IMR-90 (cell line): ENCODE data around the gene ENPP7. TPM values are rescaled to one million over a fixed set of nuclear protein-coding genes. Genes with fewer than 3 reads are reported as not detected.

Experiments used
- ATAC-seq: fragments of 200-7000 bp; cut with Tn5 transposase; 2 replicates; pipeline ENCODE4 v1.9.1; 2020; ENCODE audit warnings: low read depth, mild to moderate bottlenecking, moderate library complexity
- BruUV-seq: library from RNA; stranded (reverse); fragments of 400-500 nt; replicated peaks from 2 replicates; lab custom pipeline; 2021; lab: Mats Ljungman, UMichigan
- CTCF ChIA-PET: fragments of 300-600 bp; formaldehyde crosslinking; extraction: SDS; loops from one replicate; lab custom pipeline; 2021; ENCODE audit warnings: antibody characterized with exemption; lab: Yijun Ruan, JAX
- POLR2A ChIA-PET: fragments of 300-600 bp; sonication (Branson Sonifier 250); formaldehyde crosslinking; loops from one replicate; lab custom pipeline; 2022; ENCODE audit warnings: antibody characterized with exemption; ENCODE audit not compliant: unreplicated experiment; lab: Charles Lee
- DNase-seq: peaks from one replicate; pipeline ENCODE4 v3.0.0; 2013
- H2AFZ ChIP-seq: replicated peaks from 2 replicates; pipeline ENCODE3; 2013; ENCODE audit warnings: low read length, mild to moderate bottlenecking; ENCODE audit not compliant: poor library complexity
- H2AK5ac ChIP-seq: 2 replicates; pipeline ENCODE4 v1.6.1; 2013; ENCODE audit warnings: low read depth, low read length, inconsistent platforms
- H2AK9ac ChIP-seq: replicated peaks from 2 replicates; pipeline ENCODE3; 2013; ENCODE audit warnings: mild to moderate bottlenecking, low read depth, low read length, moderate library complexity; ENCODE audit not compliant: poor library complexity
- H2BK120ac ChIP-seq: 2 replicates; pipeline ENCODE4 v1.6.1; 2013; ENCODE audit warnings: low read depth, low read length, inconsistent platforms
- H2BK15ac ChIP-seq: 3 replicates; pipeline ENCODE4 v1.6.1; 2013; ENCODE audit warnings: low read depth, low read length, inconsistent platforms
- H2BK20ac ChIP-seq: 2 replicates; pipeline ENCODE4 v1.6.1; 2013; ENCODE audit warnings: low read depth, mild to moderate bottlenecking, inconsistent platforms, low read length, moderate library complexity
- H2BK5ac ChIP-seq: 2 replicates; pipeline ENCODE4 v1.6.1; 2013; ENCODE audit warnings: mild to moderate bottlenecking, low read depth, low read length, inconsistent platforms; ENCODE audit not compliant: poor library complexity, severe bottlenecking
- H3K14ac ChIP-seq: replicated peaks from 2 replicates; pipeline ENCODE4 v1.6.1; 2013; ENCODE audit warnings: low read depth, low read length, inconsistent platforms
- H3K18ac ChIP-seq: 2 replicates; pipeline ENCODE4 v1.6.1; 2013; ENCODE audit warnings: low read depth, low read length, control low read depth
- H3K23ac ChIP-seq: 2 replicates; pipeline ENCODE4 v1.6.1; 2013; ENCODE audit warnings: low read depth, low read length, inconsistent platforms
- H3K27ac ChIP-seq: 2 replicates; pipeline ENCODE4 v1.5.1; 2013; ENCODE audit warnings: mild to moderate bottlenecking, control low read depth, low read length; ENCODE audit not compliant: insufficient read depth
- H3K27me3 ChIP-seq: 2 replicates; pipeline ENCODE4 v1.6.1; 2013; ENCODE audit warnings: low read length; ENCODE audit not compliant: control insufficient read depth, insufficient read depth
- H3K36me3 ChIP-seq: 2 replicates; pipeline ENCODE4 v1.6.1; 2013; ENCODE audit warnings: low read length, mixed read lengths; ENCODE audit not compliant: control insufficient read depth, insufficient read depth
- H3K4ac ChIP-seq: 2 replicates; pipeline ENCODE4 v1.6.1; 2013; ENCODE audit warnings: low read depth, low read length, inconsistent platforms
- H3K4me1 ChIP-seq: 2 replicates; pipeline ENCODE4 v1.6.1; 2013; ENCODE audit warnings: low read length, mixed read lengths; ENCODE audit not compliant: control insufficient read depth, insufficient read depth
- H3K4me2 ChIP-seq: 2 replicates; pipeline ENCODE4 v1.6.1; 2013; ENCODE audit warnings: low read depth, mild to moderate bottlenecking, control low read depth, low read length, moderate library complexity
- H3K4me3 ChIP-seq: 2 replicates; pipeline ENCODE4 v1.5.1; 2013; ENCODE audit warnings: low read depth, mild to moderate bottlenecking, control low read depth, low read length, moderate library complexity; ENCODE audit not compliant: insufficient read depth
- H3K56ac ChIP-seq: 2 replicates; pipeline ENCODE4 v1.6.1; 2013; ENCODE audit warnings: low read length, inconsistent platforms; ENCODE audit not compliant: insufficient read depth; ENCODE audit errors: extremely low read depth
- H3K79me1 ChIP-seq, 2 experiments: 2 replicates each; pipeline ENCODE4 v1.6.1; 2013; ENCODE audit warnings: low read length in 2 of 2, inconsistent platforms in 1 of 2, low read depth in 1 of 2
- H3K9ac ChIP-seq: 2 replicates; pipeline ENCODE4 v1.6.1; 2013; ENCODE audit warnings: low read depth, low read length, control low read depth
- H3K9me1 ChIP-seq: 2 replicates; pipeline ENCODE4 v1.6.1; 2013; ENCODE audit warnings: low read length, inconsistent platforms; ENCODE audit not compliant: insufficient read depth
- H3K9me3 ChIP-seq: 2 replicates; pipeline ENCODE4 v1.6.1; 2013; ENCODE audit warnings: low read length; ENCODE audit not compliant: control insufficient read depth, insufficient read depth
- H4K20me1 ChIP-seq: 2 replicates; pipeline ENCODE4 v1.6.1; 2013; ENCODE audit warnings: low read length, inconsistent platforms; ENCODE audit not compliant: insufficient read depth
- H4K5ac ChIP-seq: 2 replicates; pipeline ENCODE4 v1.6.1; 2013; ENCODE audit warnings: mild to moderate bottlenecking, low read depth, low read length, control low read depth
- H4K8ac ChIP-seq, 2 experiments: 2 replicates each; pipeline ENCODE4 v1.6.1; 2013; ENCODE audit warnings: low read depth in 2 of 2, low read length in 2 of 2, control low read depth in 1 of 2, inconsistent platforms in 1 of 2
- H4K91ac ChIP-seq: 2 replicates; pipeline ENCODE4 v1.6.1; 2013; ENCODE audit warnings: low read depth, low read length, inconsistent platforms; ENCODE audit not compliant: insufficient read depth
- BHLHE40 ChIP-seq: fragments of 150-350 bp; IDR thresholded peaks from 2 replicates; pipeline ENCODE4 v1.6.1; 2016; ENCODE audit warnings: mild to moderate bottlenecking, low read depth, low read length
- CEBPB ChIP-seq: IDR thresholded peaks from 2 replicates; pipeline ENCODE4 v1.6.1; 2012; ENCODE audit warnings: low read depth, low read length, improper control_type of control experiment
- FOS ChIP-seq: fragments of 150-350 bp; IDR thresholded peaks from 2 replicates; pipeline ENCODE4 v1.6.1; 2016; ENCODE audit warnings: low read depth, low read length
- MAFK ChIP-seq: IDR thresholded peaks from 2 replicates; pipeline ENCODE4 v1.6.1; 2012; ENCODE audit warnings: low read depth, low read length, improper control_type of control experiment
- MAZ ChIP-seq: IDR thresholded peaks from 2 replicates; pipeline ENCODE4 v1.6.1; 2012; ENCODE audit warnings: low read depth, mild to moderate bottlenecking, low read length, improper control_type of control experiment, moderate library complexity, borderline replicate concordance
- MXI1 ChIP-seq: IDR thresholded peaks from 2 replicates; pipeline ENCODE4 v1.6.1; 2012; ENCODE audit warnings: low read depth, mild to moderate bottlenecking, low read length, moderate library complexity, borderline replicate concordance
- NFE2L2 ChIP-seq: fragments of 150-350 bp; IDR thresholded peaks from 2 replicates; pipeline ENCODE4 v1.6.1; 2016; ENCODE audit warnings: low read depth, mild to moderate bottlenecking, low read length
- POLR2A ChIP-seq: IDR thresholded peaks from 2 replicates; pipeline ENCODE4 v1.6.1; 2012; ENCODE audit warnings: mild to moderate bottlenecking, low read depth, low read length
- RAD21 ChIP-seq: IDR thresholded peaks from 2 replicates; pipeline ENCODE4 v1.6.1; 2012; ENCODE audit warnings: low read length, improper control_type of control experiment
- RCOR1 ChIP-seq: IDR thresholded peaks from 2 replicates; pipeline ENCODE4 v1.6.1; 2012; ENCODE audit warnings: mild to moderate bottlenecking, low read length, improper control_type of control experiment; ENCODE audit not compliant: insufficient replicate concordance
- RFX5 ChIP-seq: IDR thresholded peaks from 2 replicates; pipeline ENCODE4 v1.8.0; 2012; ENCODE audit warnings: low read depth, mild to moderate bottlenecking, low read length, moderate library complexity
- SMC3 ChIP-seq: fragments of 150-350 bp; IDR thresholded peaks from 2 replicates; pipeline ENCODE4 v1.6.1; 2016; ENCODE audit warnings: low read depth, mild to moderate bottlenecking, antibody characterized with exemption, low read length, moderate library complexity
- WGBS, 2 experiments: methylation state at CpG; one replicate each; pipeline versions ENCODE4 v1.1.5 to v1.1.7; 2013; ENCODE audit warnings: missing lambda C conversion rate in 2 of 2; ENCODE audit not compliant: insufficient read length in 1 of 2; ENCODE audit errors: extremely low coverage in 2 of 2; 5-methylcytosine and 5-hydroxymethylcytosine counted together
- dilution Hi-C: fragments of 300-500 bp; cut with HindIII; formaldehyde crosslinking; loops from one replicate; pipeline ENCODE4 v1.14.3; 2018; ENCODE audit warnings: low sequenced_read_pairs; ENCODE audit not compliant: unreplicated experiment
- in situ Hi-C: fragments of 300-500 bp; cut with MboI; formaldehyde crosslinking; loops from 3 replicates; pipeline ENCODE4 v1.14.3; 2019; ENCODE audit warnings: low sequenced_read_pairs, inconsistent platforms, mixed read lengths
- intact Hi-C: fragments of 100-400 bp; cut with micrococcal nuclease; formaldehyde crosslinking; loops from 2 replicates; pipeline ENCODE4 v1.10.0; 2022
- polyA plus RNA-seq, 3 experiments: library from polyadenylated mRNA; depleted of rRNA; stranded (reverse); fragments of >200 nt; gene quantifications; 2 replicates each; pipeline ENCODE4 v1.2.3, GENCODE V29; 2012; ENCODE audit warnings: low replicate concordance in 1 of 3
- total RNA-seq: library from RNA; depleted of rRNA; stranded (reverse); fragments of >200 nt; gene quantifications from 2 replicates; pipeline ENCODE4 v1.2.3, GENCODE V29; 2012
- TF ChIP-seq, protein P1 (sequence below): conservative IDR thresholded peaks from 2 replicates; pipeline ENCODE4 v1.5.1; 2012; ENCODE audit warnings: mild to moderate bottlenecking, low read depth, low read length, improper control_type of control experiment
- TF ChIP-seq, protein P2 (sequence below): fragments of 150-350 bp; IDR thresholded peaks from 2 replicates; pipeline ENCODE4 v1.6.1; 2017; ENCODE audit warnings: mild to moderate bottlenecking, antibody characterized with exemption, low read length, low read depth

ENPP7 gene
- total and polyA plus RNA-seq, 2 of the 4 experiments (the other 2 are of a cell fraction): not detected

DNA sequence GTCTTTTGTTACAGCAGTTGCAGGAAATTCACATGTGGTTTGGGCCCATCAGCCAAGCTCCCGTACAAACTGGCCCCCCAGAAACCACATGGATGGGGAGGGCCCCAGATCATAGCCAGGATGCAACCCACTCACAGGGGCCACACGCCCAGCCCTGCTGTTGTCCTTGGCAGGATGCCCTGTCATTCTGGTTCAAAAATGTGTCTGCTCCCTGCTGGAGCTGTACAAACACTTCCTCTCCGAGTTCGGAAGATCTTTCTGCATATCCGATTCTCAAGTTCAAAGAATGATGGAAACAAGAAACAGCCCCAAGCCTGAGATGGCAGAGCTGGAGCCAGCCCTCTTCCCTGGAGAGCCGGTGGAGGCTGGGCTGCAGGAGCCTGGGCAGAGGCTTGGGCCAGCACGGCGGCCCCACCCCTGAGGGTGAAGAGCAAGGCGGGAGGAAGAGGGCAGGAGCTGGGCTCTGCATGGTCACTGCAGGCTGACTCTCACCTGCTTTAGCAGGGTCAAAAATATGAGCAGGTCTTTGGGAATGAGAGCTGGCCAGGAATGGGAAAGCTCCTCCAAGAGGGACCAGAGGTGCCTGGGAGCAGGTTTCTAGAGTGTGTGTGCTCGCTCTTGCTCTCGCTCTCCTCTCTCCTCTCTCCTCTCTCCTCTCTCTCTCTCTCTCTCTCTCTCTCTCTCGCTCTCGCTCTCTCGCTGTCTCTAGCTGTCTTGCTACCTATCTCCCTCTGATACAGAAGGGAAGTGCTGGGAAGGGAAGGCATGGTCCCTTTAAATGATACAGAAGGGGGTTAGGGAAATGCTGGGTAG lies 34.7 kb upstream of the ENPP7 start:
- Histone ChIP-seq H3K79me1 (no peaks in the 10 kb centered on the region), H2BK15ac (no peak overlapping the region), H3K14ac (no peak overlapping the region), H2AK9ac (no peak overlapping the region), H3K27me3 (peaks cover 30% of the 10 kb centered on the region; the same call in 1 of the 2 replicates), H3K4ac (no peak overlapping the region), H4K20me1 (no peaks in the 10 kb centered on the region), H3K23ac (no peak overlapping the region), H3K9ac (no peak overlapping the region), H3K9me1 (peaks cover 2% of the 10 kb centered on the region; the same call in 1 of the 2 replicates), H2BK20ac (no peak overlapping the region), H3K36me3 (no peaks in the 10 kb centered on the region), H3K4me3 (no peak overlapping the region), H3K56ac (no peak overlapping the region), H2BK5ac (no peak overlapping the region), H3K9me3 (no peaks in the 10 kb centered on the region), H3K4me2 (no peak overlapping the region), H3K18ac (no peak overlapping the region), H4K91ac (no peak overlapping the region), H2AFZ (peak overlapping the region; percentile 11), H2AK5ac (no peak overlapping the region), H2BK120ac (no peak overlapping the region), H3K27ac (no peak overlapping the region), H4K8ac (no peak overlapping the region), H3K4me1 (no peaks in the 10 kb centered on the region), H4K5ac (no peak overlapping the region)
- in situ Hi-C loops (no loop called here), dilution Hi-C loops (no loop called here), intact Hi-C loops (no loop called here)
- ChIA-PET POLR2A (no interaction called here), CTCF (interaction anchor here (1.0 kb wide), 1 partner anchor 13 kb away, joined by 4 read pairs; no protein-coding TSS in a partner anchor)
- ATAC-seq (peak; percentile 67), DNase-seq (no peak)
- no CpG with 5 or more reads among the region's 14 CpGs for WGBS, 2 experiments
- TF ChIP-seq CEBPB: no peak
- TF ChIP-seq BHLHE40: no peak
- TF ChIP-seq MAFK: no peak
- no peak for TF ChIP-seq MAZ
- no peak for TF ChIP-seq RAD21
- TF ChIP-seq, protein P1, sequence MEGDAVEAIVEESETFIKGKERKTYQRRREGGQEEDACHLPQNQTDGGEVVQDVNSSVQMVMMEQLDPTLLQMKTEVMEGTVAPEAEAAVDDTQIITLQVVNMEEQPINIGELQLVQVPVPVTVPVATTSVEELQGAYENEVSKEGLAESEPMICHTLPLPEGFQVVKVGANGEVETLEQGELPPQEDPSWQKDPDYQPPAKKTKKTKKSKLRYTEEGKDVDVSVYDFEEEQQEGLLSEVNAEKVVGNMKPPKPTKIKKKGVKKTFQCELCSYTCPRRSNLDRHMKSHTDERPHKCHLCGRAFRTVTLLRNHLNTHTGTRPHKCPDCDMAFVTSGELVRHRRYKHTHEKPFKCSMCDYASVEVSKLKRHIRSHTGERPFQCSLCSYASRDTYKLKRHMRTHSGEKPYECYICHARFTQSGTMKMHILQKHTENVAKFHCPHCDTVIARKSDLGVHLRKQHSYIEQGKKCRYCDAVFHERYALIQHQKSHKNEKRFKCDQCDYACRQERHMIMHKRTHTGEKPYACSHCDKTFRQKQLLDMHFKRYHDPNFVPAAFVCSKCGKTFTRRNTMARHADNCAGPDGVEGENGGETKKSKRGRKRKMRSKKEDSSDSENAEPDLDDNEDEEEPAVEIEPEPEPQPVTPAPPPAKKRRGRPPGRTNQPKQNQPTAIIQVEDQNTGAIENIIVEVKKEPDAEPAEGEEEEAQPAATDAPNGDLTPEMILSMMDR: no peak
- no peak for TF ChIP-seq FOS
- no peak for TF ChIP-seq POLR2A
- TF ChIP-seq NFE2L2: no peak
- no peak for TF ChIP-seq RCOR1
- TF ChIP-seq, protein P2, sequence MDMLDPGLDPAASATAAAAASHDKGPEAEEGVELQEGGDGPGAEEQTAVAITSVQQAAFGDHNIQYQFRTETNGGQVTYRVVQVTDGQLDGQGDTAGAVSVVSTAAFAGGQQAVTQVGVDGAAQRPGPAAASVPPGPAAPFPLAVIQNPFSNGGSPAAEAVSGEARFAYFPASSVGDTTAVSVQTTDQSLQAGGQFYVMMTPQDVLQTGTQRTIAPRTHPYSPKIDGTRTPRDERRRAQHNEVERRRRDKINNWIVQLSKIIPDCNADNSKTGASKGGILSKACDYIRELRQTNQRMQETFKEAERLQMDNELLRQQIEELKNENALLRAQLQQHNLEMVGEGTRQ: no peak
- TF ChIP-seq MXI1: no peak
- no peak for TF ChIP-seq SMC3
- TF ChIP-seq RFX5: no peak
- no TSS peak for BruUV-seq
